Coronary artery (tissue), 2 donors: ENCODE measurements around the gene UBA3.

Experiments
- DNase-seq: peaks from one replicate; pipeline ENCODE4 v3.0.0-alpha.2; 2017; ENCODE audit warnings: low spot score
- H3K27ac ChIP-seq, 2 donors: fragments of 200-600 bp; sonication (generic); one replicate each; pipeline ENCODE4 v1.5.1; 2016 to 2019
- H3K4me3 ChIP-seq: fragments of 200-600 bp; sonication (generic); 2 replicates; pipeline ENCODE4 v1.5.1; 2016; ENCODE audit warnings: mild to moderate bottlenecking, moderate library complexity
- CTCF ChIP-seq: fragments of 200-600 bp; sonication (generic); IDR thresholded peaks from one replicate; pipeline ENCODE4 v1.5.1; 2019; ENCODE audit warnings: antibody characterized with exemption

UBA3 gene

GRCh38 chr3:69115731-69116130 is 35.6 kb upstream of the UBA3 start:
- Histone ChIP-seq H3K27ac (no peak overlapping the region), H3K4me3 (no peak overlapping the region)
- DNase-seq = no peak
- no peak for TF ChIP-seq CTCF

- Histone ChIP-seq H3K4me3 (no peak overlapping the region), H3K27ac (peak overlapping the region in 1 of 2 donors; percentile 23)
- DNase-seq = no peak
- no peak for TF ChIP-seq CTCF
These were observed 33.4 kb upstream of the UBA3 start for GRCh38 chr3:69113536-69113935.

GRCh38 chr3:69110941-69111546 is 30.9 kb upstream of the UBA3 start:
- no peak for DNase-seq
- Histone ChIP-seq H3K4me3 (no peak overlapping the region), H3K27ac (no peak overlapping the region)
- no peak for TF ChIP-seq CTCF

- Histone ChIP-seq H3K4me3 (no peak overlapping the region), H3K27ac (no peak overlapping the region)
- TF ChIP-seq CTCF = no peak
- DNase-seq = no peak
These were observed 28.6 kb upstream of the UBA3 start for GRCh38 chr3:69108811-69109210.

GRCh38 chr3:69107841-69108240 is 27.7 kb upstream of the UBA3 start:
- Histone ChIP-seq H3K4me3 (no peak overlapping the region), H3K27ac (no peak overlapping the region)
- TF ChIP-seq CTCF = no peak
- no peak for DNase-seq

- DNase-seq = no peak
- H3K27ac ChIP-seq = no peak overlapping the region
- TF ChIP-seq CTCF = no peak
- H3K4me3 ChIP-seq = no peak overlapping the region
These were observed 25.2 kb upstream of the UBA3 start for GRCh38 chr3:69105320-69105719.

GRCh38 chr3:69104586-69104985 is 24.4 kb upstream of the UBA3 start:
- DNase-seq = no peak
- Histone ChIP-seq H3K27ac (no peak overlapping the region), H3K4me3 (no peak overlapping the region)
- no peak for TF ChIP-seq CTCF
